NK-92 treated with Interleukin-12 subunit alpha and Interleukin-12 subunit beta, amount 100 ng/mL, for 24 hours (cell line): ENCODE measurements around the gene MPHOSPH9.
"Not testable (repeated sequence)": the region's sequence is repeated elsewhere in the genome, so short reads cannot be mapped to it uniquely, and the experiment has no call there.

Experiments used
- DNase-seq: peaks from one replicate; lab custom pipeline; 2025; lab: John Stamatoyannopoulos, UW

MPHOSPH9 gene

GRCh38 chr12:123254853-123255446 lies 22.0 kb upstream of the MPHOSPH9 start:
- no peak for DNase-seq

DNA sequence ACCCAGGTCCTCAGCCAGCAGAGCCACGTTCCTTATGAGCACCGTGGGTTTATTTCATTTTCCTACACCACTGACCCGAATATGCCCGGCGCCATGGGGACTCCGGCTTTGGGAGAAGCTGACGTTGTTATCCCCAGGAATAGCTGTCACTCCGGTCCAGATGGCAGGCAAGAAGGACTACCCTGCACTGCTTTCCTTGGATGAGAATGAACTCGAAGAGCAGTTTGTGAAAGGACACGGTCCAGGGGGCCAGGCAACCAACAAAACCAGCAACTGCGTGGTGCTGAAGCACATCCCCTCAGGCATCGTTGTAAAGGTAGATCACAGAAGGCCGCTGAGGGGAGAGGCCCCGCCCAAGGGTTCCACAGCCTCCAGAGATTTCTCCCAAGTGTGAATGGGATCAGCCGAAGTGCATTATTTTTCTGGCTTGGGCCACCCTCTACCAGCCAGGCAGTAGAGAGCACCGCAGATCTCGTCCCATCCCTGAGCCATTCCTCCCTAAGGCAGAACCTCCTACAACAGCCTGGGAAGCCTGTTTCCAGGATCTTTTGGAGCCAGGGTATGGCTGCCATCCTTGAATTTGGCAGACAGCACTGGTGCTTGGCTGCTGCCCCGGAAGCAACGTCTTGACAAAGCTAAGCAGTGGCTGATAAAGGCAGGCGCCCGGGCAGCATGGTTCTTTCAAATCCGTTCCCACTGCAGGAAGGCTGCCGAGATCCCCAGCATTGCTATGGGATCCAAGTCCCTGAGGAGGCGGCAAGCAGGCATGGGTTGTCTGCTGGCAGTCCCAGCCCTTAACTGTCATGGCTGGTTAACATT lies 20.9 kb upstream of the MPHOSPH9 start:
- DNase-seq, result no peak

DNA sequence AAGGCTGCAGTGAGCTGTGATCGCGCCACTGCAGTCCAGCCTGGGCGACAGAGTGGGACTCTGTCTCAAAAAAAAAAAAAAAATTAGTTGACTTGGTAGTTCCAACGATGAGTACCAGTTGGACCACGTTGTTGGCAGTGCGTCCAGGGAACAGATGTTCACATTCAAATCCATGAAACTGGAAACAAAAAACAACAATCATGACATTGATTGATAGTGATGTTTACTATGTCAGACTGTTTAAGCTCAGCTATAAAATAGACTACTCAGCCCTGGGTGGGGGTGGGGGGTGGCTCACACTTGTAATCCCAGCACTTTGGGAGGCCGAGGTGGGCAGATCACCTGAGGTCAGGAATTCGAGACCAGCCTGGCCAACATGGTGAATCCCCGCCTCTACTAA lies 19.4 kb upstream of the MPHOSPH9 start:
- DNase-seq, result not testable (repeated sequence)

DNA sequence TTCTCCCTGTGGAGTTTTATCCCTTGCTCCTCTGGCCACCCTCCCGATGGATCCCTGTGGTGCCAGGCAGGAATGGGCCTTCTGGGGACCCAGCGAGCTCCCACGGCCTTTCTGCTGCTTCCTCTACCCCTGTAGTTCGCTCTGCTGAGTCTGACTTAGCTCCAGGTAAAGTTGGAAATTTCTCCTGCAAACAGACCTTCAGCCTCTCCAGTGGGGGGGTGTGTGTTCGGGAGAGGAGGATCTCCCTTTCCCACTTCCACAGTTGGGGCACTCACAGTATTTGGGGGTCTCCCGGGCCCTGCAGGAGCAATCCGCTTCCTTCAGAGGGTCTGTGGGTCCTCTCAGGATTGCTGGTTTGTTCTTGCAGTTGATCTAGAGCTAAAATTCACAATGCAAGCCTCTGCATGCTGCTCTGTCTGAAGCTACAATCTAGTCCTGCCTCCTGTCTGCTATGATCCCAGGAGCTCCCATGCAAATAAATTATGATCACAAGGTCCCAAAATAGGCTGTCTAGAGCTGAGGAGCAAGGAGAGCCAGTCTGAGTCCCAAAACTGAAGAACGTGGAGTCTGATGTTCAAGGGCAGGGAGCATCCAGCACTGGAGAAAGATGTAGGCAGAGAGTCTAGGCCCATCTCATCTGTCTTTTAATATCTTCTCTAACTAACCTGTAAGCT lies 18.6 kb upstream of the MPHOSPH9 start:
- no peak for DNase-seq

- no peak for DNase-seq
These were observed 17.8 kb upstream of the MPHOSPH9 start for GRCh38 chr12:123250471-123251383.

- not testable (repeated sequence) for DNase-seq
These were observed 16.2 kb upstream of the MPHOSPH9 start for GRCh38 chr12:123248996-123249741.

DNA sequence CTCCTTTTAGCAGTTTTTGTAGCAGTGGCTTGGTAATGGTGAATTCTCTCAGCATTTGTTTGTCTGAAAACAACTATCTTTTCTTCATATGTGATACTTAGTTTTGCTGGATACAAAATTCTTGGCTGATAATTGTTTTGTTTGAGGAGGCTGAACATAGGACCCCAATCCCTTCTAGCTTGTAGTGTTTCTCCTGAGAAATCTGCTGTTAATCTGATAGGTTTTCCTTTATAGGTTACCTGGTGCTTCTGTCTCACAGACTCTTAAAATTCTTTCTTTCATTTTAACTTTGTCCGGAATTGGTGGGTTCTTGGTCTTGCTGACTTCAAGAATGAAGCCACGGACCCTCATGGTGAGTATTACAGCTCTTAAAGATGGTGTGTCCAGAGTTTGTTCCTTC lies 15.2 kb upstream of the MPHOSPH9 start:
- not testable (repeated sequence) for DNase-seq

GRCh38 chr12:123245678-123246077 lies 12.7 kb upstream of the MPHOSPH9 start:
- DNase-seq, result no peak

DNA sequence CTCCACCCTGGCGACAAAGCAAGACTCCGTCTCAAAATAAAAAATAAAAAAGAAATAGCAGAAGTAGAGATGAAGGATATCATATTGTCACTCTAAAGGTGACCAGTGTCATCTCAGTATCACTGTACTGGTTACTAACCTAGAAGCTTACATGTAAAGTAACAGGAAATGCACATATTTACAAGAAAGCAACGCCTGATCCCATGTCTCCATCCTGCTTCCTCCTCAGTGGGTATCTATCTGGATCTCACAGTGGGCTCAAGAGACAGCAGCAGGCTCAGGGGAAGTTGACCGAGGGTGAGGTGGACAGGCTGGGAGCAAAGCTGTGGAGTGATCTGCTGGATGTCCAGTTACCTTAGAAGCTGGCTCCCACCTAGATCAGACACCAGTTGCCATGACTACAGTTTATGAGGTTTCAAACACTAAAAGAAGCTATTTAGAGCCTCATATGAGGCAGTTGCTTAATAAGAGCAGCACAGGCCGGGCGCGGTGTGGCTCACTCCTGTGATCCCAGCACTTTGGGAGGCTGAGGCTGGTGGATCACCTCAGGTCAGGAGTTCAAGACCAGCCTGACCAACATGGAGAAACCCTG lies 10.8 kb upstream of the MPHOSPH9 start:
- DNase-seq, result no peak

GRCh38 chr12:123242116-123242904 lies 9.4 kb upstream of the MPHOSPH9 start:
- no peak for DNase-seq

GRCh38 chr12:123238961-123239360 lies 6.0 kb upstream of the MPHOSPH9 start:
- DNase-seq, result no peak

- no peak for DNase-seq
These were observed 5.4 kb upstream of the MPHOSPH9 start for GRCh38 chr12:123238330-123238682.

- DNase-seq, result peak; percentile 34
These were observed 4.8 kb upstream of the MPHOSPH9 start for GRCh38 chr12:123237646-123238329.

GRCh38 chr12:123233505-123234308 lies 766 bp upstream of the MPHOSPH9 start:
- no peak for DNase-seq

GRCh38 chr12:123232472-123232806 lies 502 bp downstream of the MPHOSPH9 start:
- DNase-seq, result no peak

GRCh38 chr12:123231931-123232330 lies 1.0 kb downstream of the MPHOSPH9 start:
- DNase-seq, result no peak

GRCh38 chr12:123229051-123229450 lies 3.9 kb downstream of the MPHOSPH9 start:
- no peak for DNase-seq

GRCh38 chr12:123227581-123228258 lies 5.2 kb downstream of the MPHOSPH9 start:
- DNase-seq, result no peak
